GM19239 (cell line): Measurements from ENCODE around the gene EGLN2.
"Not testable (repeated sequence)": the region's sequence is repeated elsewhere in the genome, so short reads cannot be mapped to it uniquely, and the experiment has no call there.

ENCODE experiments used
- DNase-seq: peaks from one replicate; pipeline ENCODE4 v3.0.0; 2011; ENCODE audit warnings: low spot score; ENCODE audit not compliant: insufficient read length
- FAIRE-seq: peaks from 2 replicates; lab custom pipeline; 2011; peaks lifted over from hg19 to GRCh38; lab: Jason Lieb, UNC

Gene EGLN2

GRCh38 chr19:40798683-40799557 lies at the start of gene EGLN2:
Gene EGLN2 (plus strand): TSS chr19:40799191. CDS start chr19:40800573, 1,382 bp downstream.
- DNase-seq (peak; percentile 90), FAIRE-seq (peak; percentile 98)

GRCh38 chr19:40750058-40750873 lies 48.7 kb upstream of the EGLN2 start, which contains the start of gene ACTMAP:
Gene ACTMAP (minus strand): TSS chr19:40750477. CDS start chr19:40749803, 674 bp downstream.
- DNase-seq (peak; percentile 87), FAIRE-seq (no peak)

- DNase-seq (peak; percentile 74), FAIRE-seq (peak; percentile 96)
Observed at GRCh38 chr19:40750874-40751537, 48.0 kb upstream of the EGLN2 start, which contains the start of gene SNRPA. Gene SNRPA (plus strand): TSS chr19:40751203. CDS start chr19:40751409, 206 bp downstream.

GRCh38 chr19:40752257-40752781 lies 46.7 kb upstream of the EGLN2 start:
- DNase-seq (no peak), FAIRE-seq (no peak)

- FAIRE-seq (peak; percentile 21), DNase-seq (no peak)
Observed at GRCh38 chr19:40754611-40755247, 44.3 kb upstream of the EGLN2 start.

GRCh38 chr19:40755248-40755624 lies 43.8 kb upstream of the EGLN2 start:
- no peak for FAIRE-seq
- no peak for DNase-seq

- FAIRE-seq (no peak), DNase-seq (no peak)
Observed at GRCh38 chr19:40755791-40756190, 43.2 kb upstream of the EGLN2 start.

- no peak for FAIRE-seq
- no peak for DNase-seq
Observed at GRCh38 chr19:40756502-40757110, 42.4 kb upstream of the EGLN2 start.

- FAIRE-seq (no peak), DNase-seq (no peak)
Observed at GRCh38 chr19:40758491-40758890, 40.5 kb upstream of the EGLN2 start.

GRCh38 chr19:40759352-40759751 lies 39.6 kb upstream of the EGLN2 start:
- FAIRE-seq (no peak), DNase-seq (no peak)

GRCh38 chr19:40762754-40763470 lies 36.1 kb upstream of the EGLN2 start:
- FAIRE-seq (no peak), DNase-seq (no peak)

- FAIRE-seq (no peak), DNase-seq (no peak)
Observed at GRCh38 chr19:40763526-40763925, 35.5 kb upstream of the EGLN2 start.

- no peak for DNase-seq
- no peak for FAIRE-seq
Observed at GRCh38 chr19:40763963-40764362, 35.0 kb upstream of the EGLN2 start.

- not testable (repeated sequence) for FAIRE-seq, DNase-seq
Observed at GRCh38 chr19:40766385-40766784, 32.6 kb upstream of the EGLN2 start.

- FAIRE-seq, result no peak
- no peak for DNase-seq
Observed at GRCh38 chr19:40768869-40769268, 30.1 kb upstream of the EGLN2 start.

GRCh38 chr19:40771101-40771862 lies 27.7 kb upstream of the EGLN2 start:
- not testable (repeated sequence) for FAIRE-seq

GRCh38 chr19:40774916-40775631 lies 23.9 kb upstream of the EGLN2 start, which contains the start of gene MIA:
Gene MIA (plus strand): TSS chr19:40775521. CDS start chr19:40775543, 22 bp downstream.
- FAIRE-seq, result no peak
- DNase-seq, result no peak

More at GRCh38 chr19:40771101-40771862, 27.7 kb upstream of the EGLN2 start:
- DNase-seq, result not testable (repeated sequence)
